HepG2 (cell line): ENCODE data around the gene JAKMIP2. TPM values are rescaled to one million over a fixed set of nuclear protein-coding genes. Genes with fewer than 3 reads are reported as not detected.
A peak's percentile ranks its signal among the peaks of the same experiment; 100 is the strongest.

ENCODE experiments used
- ATAC-seq: fragments of 200-7000 bp; cut with Tn5 transposase; 3 replicates; pipeline ENCODE4 v1.9.1; 2020; ENCODE audit warnings: mild to moderate bottlenecking, moderate library complexity
- BruUV-seq: library from RNA; stranded (reverse); fragments of 400-500 nt; replicated peaks from 2 replicates; lab custom pipeline; 2021; lab: Mats Ljungman, UMichigan
- CTCF ChIA-PET: fragments of 300-600 bp; formaldehyde crosslinking; extraction: SDS; loops from one replicate; lab custom pipeline; 2021; ENCODE audit warnings: low total read pairs, inconsistent platforms, low intra/inter-chr PET ratio; lab: Yijun Ruan, JAX
- POLR2A ChIA-PET: fragments of 350-600 bp; sonication (Branson Sonifier 250); formaldehyde crosslinking; loops from one replicate; lab custom pipeline; 2020; ENCODE audit warnings: antibody characterized with exemption, inconsistent platforms; lab: Yijun Ruan, JAX
- DNase-seq: peaks from one replicate; pipeline ENCODE4 v3.0.0-alpha.2; 2015; ENCODE audit warnings: low spot score
- FAIRE-seq: peaks from 3 replicates; lab custom pipeline; 2011; peaks lifted over from hg19 to GRCh38; lab: Jason Lieb, UNC
- H2AFZ ChIP-seq: one replicate; pipeline ENCODE4 v1.6.1; 2011; ENCODE audit warnings: low read length, inconsistent platforms
- H3K27ac ChIP-seq: fragments of 300-600 bp; 3 replicates; pipeline ENCODE4 v1.8.0; 2011; ENCODE audit warnings: mixed run types, mild to moderate bottlenecking, mixed read lengths, low read length, inconsistent platforms; ENCODE audit not compliant: insufficient read depth; ENCODE audit errors: extremely low read length
- H3K27me3 ChIP-seq, 2 experiments: fragments of 200-600 bp in 1 of 2; 2 replicates in 1 of 2; 3 replicates in 1 of 2; pipeline versions ENCODE4 v1.6.0 to v1.8.0; 2011; ENCODE audit warnings: low read length in 2 of 2, mild to moderate bottlenecking in 2 of 2, moderate library complexity in 2 of 2, inconsistent platforms in 1 of 2; ENCODE audit not compliant: insufficient read depth in 2 of 2, control insufficient read depth in 1 of 2
- H3K36me3 ChIP-seq, 2 experiments: fragments of 200-600 bp in 1 of 2; replicated peaks in 1 of 2; 2 replicates in 1 of 2; 3 replicates in 1 of 2; pipeline versions ENCODE4 v1.5.1 to v1.8.0; 2011; ENCODE audit warnings: low read length in 2 of 2, inconsistent platforms in 1 of 2; ENCODE audit not compliant: insufficient read depth in 2 of 2, control insufficient read depth in 1 of 2
- H3K4me1 ChIP-seq: 2 replicates; pipeline ENCODE4 v1.5.1; 2012; ENCODE audit warnings: low read length, inconsistent platforms; ENCODE audit not compliant: insufficient read depth
- H3K4me2 ChIP-seq: 2 replicates; pipeline ENCODE4 v1.6.0; 2011; ENCODE audit warnings: low read depth, low read length, inconsistent platforms
- H3K4me3 ChIP-seq, 3 experiments: fragments of 200-600 bp in 1 of 3; sonication (generic), shearing (Covaris generic) in 1 of 3; replicated peaks in 1 of 3; 2 replicates each; pipeline ENCODE4 v1.5.1; 2011 to 2016; ENCODE audit warnings: low read length in 3 of 3, inconsistent platforms in 2 of 3, low read depth in 2 of 3, mild to moderate bottlenecking in 2 of 3, control low read depth in 1 of 3, mixed read lengths in 1 of 3; ENCODE audit not compliant: insufficient read depth in 1 of 3
- H3K79me2 ChIP-seq: one replicate; pipeline ENCODE4 v1.6.1; 2011; ENCODE audit warnings: low read length, inconsistent platforms; ENCODE audit not compliant: insufficient read depth
- H3K9ac ChIP-seq: 2 replicates; pipeline ENCODE4 v1.6.0; 2011; ENCODE audit warnings: mild to moderate bottlenecking, low read depth, low read length, inconsistent platforms; ENCODE audit not compliant: insufficient read depth
- H3K9me3 ChIP-seq: 2 replicates; pipeline ENCODE4 v1.5.1; 2012; ENCODE audit warnings: mild to moderate bottlenecking, low read length
- H4K20me1 ChIP-seq: 2 replicates; pipeline ENCODE4 v1.6.0; 2011; ENCODE audit warnings: inconsistent platforms, mild to moderate bottlenecking, low read length, moderate library complexity; ENCODE audit not compliant: insufficient read depth
- BCL6 ChIP-seq: IDR thresholded peaks from 2 replicates; pipeline ENCODE4 v1.6.1; 2016; ENCODE audit warnings: missing genetic modification reagents, missing compliant biosample characterization
- NR2C2 ChIP-seq: sonication (generic); formaldehyde crosslinking; IDR thresholded peaks from 2 replicates; pipeline ENCODE4 v1.4.0; 2020; ENCODE audit warnings: missing genetic modification reagents, mild to moderate bottlenecking, moderate library complexity, borderline replicate concordance
- NR2F2 ChIP-seq: IDR thresholded peaks from 2 replicates; pipeline ENCODE4 v1.6.1; 2012; ENCODE audit warnings: low read depth, inconsistent platforms, borderline replicate concordance
- RARA ChIP-seq: IDR thresholded peaks from 2 replicates; pipeline ENCODE4 v1.6.1; 2016; ENCODE audit warnings: missing genetic modification reagents, missing compliant biosample characterization
- RFXANK ChIP-seq: IDR thresholded peaks from 2 replicates; pipeline ENCODE4 v1.6.1; 2016
- SOX6 ChIP-seq, 2 experiments: fragments of 450-650 bp in 1 of 2; sonication (generic) in 1 of 2; formaldehyde crosslinking in 1 of 2; IDR thresholded peaks; 2 replicates each; pipeline versions ENCODE4 v1.4.0 to v1.6.1; 2017 to 2020; ENCODE audit warnings: antibody characterized with exemption in 1 of 2, mild to moderate bottlenecking in 1 of 2, missing genetic modification reagents in 1 of 2
- TCF7 ChIP-seq: sonication (generic); IDR thresholded peaks from 2 replicates; pipeline ENCODE4 v1.6.1; 2016; ENCODE audit warnings: antibody characterized with exemption, low read depth
- ZFP41 ChIP-seq: sonication (generic); formaldehyde crosslinking; IDR thresholded peaks from 2 replicates; pipeline ENCODE4 v1.4.0; 2020; ENCODE audit warnings: mild to moderate bottlenecking, missing genetic modification reagents, borderline replicate concordance
- ZNF580 ChIP-seq: IDR thresholded peaks from 2 replicates; pipeline ENCODE4 v1.6.1; 2016; ENCODE audit warnings: low read depth, borderline replicate concordance
- ZSCAN5A ChIP-seq: sonication (generic); formaldehyde crosslinking; IDR thresholded peaks from 2 replicates; pipeline ENCODE4 v1.8.0; 2022; ENCODE audit warnings: mild to moderate bottlenecking, missing genetic modification reagents, borderline replicate concordance
- WGBS: methylation state at CpG from one replicate; pipeline ENCODE4 v1.1.6; 2017; ENCODE audit warnings: low lambda C conversion rate; 5-methylcytosine and 5-hydroxymethylcytosine counted together
- in situ Hi-C: cut with HindIII; loops from 2 replicates; pipeline ENCODE4 v1.10.0; 2017; ENCODE audit warnings: low pct_unique_long_range_greater_than_20kb; ENCODE audit not compliant: extremely low pct_ligation_motif_present
- intact Hi-C: fragments of 100-400 bp; cut with micrococcal nuclease; formaldehyde crosslinking; loops from one replicate; pipeline ENCODE4 v1.10.0; 2022; ENCODE audit not compliant: unreplicated experiment
- polyA plus RNA-seq, 8 experiments: library from polyadenylated mRNA; depleted of rRNA in 3 of 8; stranded (reverse) in 7 of 8; unstranded in 1 of 8; fragments of >200 nt; fragmentation: Illumina TruSeq in 4 of 8; extraction: Trizol in 4 of 8; gene quantifications; 2 replicates each; pipeline versions ENCODE4 v1.2.1 to v1.2.3, GENCODE V29; 2011 to 2016; ENCODE audit warnings: low read depth in 4 of 8, missing spikeins in 1 of 8, mixed read lengths in 1 of 8; ENCODE audit not compliant: insufficient read depth in 1 of 8
- total RNA-seq, 5 experiments: library from RNA; depleted of rRNA; stranded (reverse); fragments of >200 nt; fragmentation: Illumina TruSeq; extraction: Trizol; gene quantifications; 2 replicates each; pipeline ENCODE4 v1.2.3, GENCODE V29; 2016; ENCODE audit warnings: low read depth in 1 of 5

Gene JAKMIP2
- total and polyA plus RNA-seq, 2 of the 13 experiments (the other 11 are each of a cell fraction or from before 2014, with no cell fraction given): 0.04 to 2.1 TPM

GRCh38 chr5:147801461-147801860 lies 18.9 kb upstream of the JAKMIP2 start:
- H3K27me3 ChIP-seq: no peaks in the 10 kb centered on the region
- POLR2A ChIA-PET: no interaction called here
- H3K4me3 ChIP-seq: no peak overlapping the region
- no peak overlapping the region for H2AFZ ChIP-seq
- H3K27ac ChIP-seq: no peak overlapping the region
- H4K20me1 ChIP-seq: no peaks in the 10 kb centered on the region
- H3K4me1 ChIP-seq: no peaks in the 10 kb centered on the region
- H3K9ac ChIP-seq: no peak overlapping the region
- H3K9me3 ChIP-seq: no peaks in the 10 kb centered on the region
- no peak overlapping the region for H3K4me2 ChIP-seq
- 0 out of 2 replicates have a peak, but pooled peaks have one; percentile 22 for TF ChIP-seq NR2F2
- TF ChIP-seq BCL6 (CRISPR knock-in tag): peak; percentile 62
- peak; percentile 52; the same call in 1 of the 2 replicates for TF ChIP-seq RARA (CRISPR knock-in tag)
- TF ChIP-seq NR2C2: peak; percentile 71
- no peak for TF ChIP-seq RFXANK (CRISPR knock-in tag)
- TF ChIP-seq SOX6 (IDR thresholded peaks at IDR 0.05): no peak
- 0 out of 2 replicates have a peak, but pooled peaks have one; percentile 17 for TF ChIP-seq SOX6 (CRISPR knock-in tag; IDR thresholded peaks at IDR 0.05)
- no peak for TF ChIP-seq ZFP41 (CRISPR knock-in tag)
- FAIRE-seq (no peak), ATAC-seq (no peak), DNase-seq (no peak)
- in situ Hi-C loops (no loop called here), intact Hi-C loops (no loop called here)
- BruUV-seq: no TSS peak
- no peaks in the 10 kb centered on the region for H3K36me3 ChIP-seq
- no peaks in the 10 kb centered on the region for H3K79me2 ChIP-seq
- WGBS: 7% methylated on average over 1 of the region's 1 CpG
- CTCF ChIA-PET: no interaction called here

GRCh38 chr5:147800491-147800890 lies 18.0 kb upstream of the JAKMIP2 start:
- Histone ChIP-seq H3K4me3 (no peak overlapping the region), H2AFZ (no peak overlapping the region), H3K9ac (no peak overlapping the region), H3K27ac (no peak overlapping the region), H3K27me3 (no peaks in the 10 kb centered on the region), H3K4me2 (no peak overlapping the region), H3K79me2 (no peaks in the 10 kb centered on the region), H3K4me1 (no peaks in the 10 kb centered on the region), H4K20me1 (no peaks in the 10 kb centered on the region), H3K36me3 (no peaks in the 10 kb centered on the region), H3K9me3 (no peaks in the 10 kb centered on the region)
- in situ Hi-C loops (no loop called here), intact Hi-C loops (no loop called here)
- ATAC-seq: no peak
- DNase-seq: no peak
- ChIA-PET CTCF (no interaction called here), POLR2A (no interaction called here)
- no TSS peak for BruUV-seq
- no peak for FAIRE-seq
- 32% methylated on average over 3 of the region's 3 CpGs for WGBS
- TF ChIP-seq TCF7 (no peak), ZNF580 (CRISPR knock-in tag) (no peak), ZSCAN5A (CRISPR knock-in tag) (no peak)
